ENCODE measurements around the gene ANK2. TPM values are rescaled to one million over a fixed set of nuclear protein-coding genes. Genes with fewer than 3 reads are reported as not detected.

Gene ANK2
- total RNA-seq, 4 donors from 2014 or later: 13.7 to 47.4 (median 30.5) TPM

GRCh38 chr4:113368056-113368455, 318.6 kb downstream of the ANK2 start:
- no peak for TF ChIP-seq POLR2AphosphoS5 (IDR thresholded peaks at IDR 0.05)
- no peak for TF ChIP-seq POLR2A (IDR thresholded peaks at IDR 0.05)
- TF ChIP-seq CTCF (IDR thresholded peaks at IDR 0.05): no peak
- no peak for TF ChIP-seq EP300 (IDR thresholded peaks at IDR 0.05; ENCODE audit: low read depth)
- WGBS, 2 donors (ENCODE audit: low coverage in 1 of 2): 71 to 72% methylated on average over 1 to 2 of the region's 2 CpGs
- in situ Hi-C loops (cut with MboI; ENCODE audit: low pct_ligation_motif_present in 1 of 4, low pct_unique_long_range_greater_than_20kb in 1 of 4, low sequenced_read_pairs in 3 of 4): no loop called here

GRCh38 chr4:113371111-113371510, 321.7 kb downstream of the ANK2 start:
- Histone ChIP-seq H3K36me3 (no peaks in the 10 kb centered on the region), H3K9me3 (no peaks in the 10 kb centered on the region), H3K4me1 (no peaks in the 10 kb centered on the region), H3K27ac (no peak overlapping the region), H3K4me3 (no peak overlapping the region), H3K27me3 (no peaks in the 10 kb centered on the region)
- no peak for DNase-seq
- intact Hi-C loops (cut with DNase I; ENCODE audit: low total_unique reads): no loop called here
- TF ChIP-seq POLR2A (IDR thresholded peaks at IDR 0.05): no peak
- no peak for TF ChIP-seq CTCF (IDR thresholded peaks at IDR 0.05)
- no peak for TF ChIP-seq POLR2AphosphoS5 (IDR thresholded peaks at IDR 0.05)
- TF ChIP-seq EP300 (IDR thresholded peaks at IDR 0.05; ENCODE audit: low read depth): no peak
- in situ Hi-C loops (cut with MboI; ENCODE audit: low pct_ligation_motif_present in 1 of 4, low pct_unique_long_range_greater_than_20kb in 1 of 4, low sequenced_read_pairs in 3 of 4): no loop called here

More at GRCh38 chr4:113368056-113368455, 318.6 kb downstream of the ANK2 start:
- H3K4me1 ChIP-seq: no peaks in the 10 kb centered on the region
- no peaks in the 10 kb centered on the region for H3K27me3 ChIP-seq
- no peak for DNase-seq
- H3K27ac ChIP-seq: no peak overlapping the region
- H3K9me3 ChIP-seq: no peaks in the 10 kb centered on the region
- no peak overlapping the region for H3K4me3 ChIP-seq
- H3K36me3 ChIP-seq: no peaks in the 10 kb centered on the region
- intact Hi-C loops (cut with DNase I; ENCODE audit: low total_unique reads): no loop called here

GRCh38 chr4:113375964-113376666, 326.7 kb downstream of the ANK2 start:
- Histone ChIP-seq H3K27ac (no peak overlapping the region), H3K36me3 (no peaks in the 10 kb centered on the region), H3K4me3 (no peak overlapping the region), H3K9me3 (no peaks in the 10 kb centered on the region), H3K27me3 (no peaks in the 10 kb centered on the region), H3K4me1 (no peaks in the 10 kb centered on the region)
- intact Hi-C loops (cut with DNase I; ENCODE audit: low total_unique reads) (no loop called here), in situ Hi-C loops (cut with MboI; ENCODE audit: low pct_ligation_motif_present in 1 of 4, low pct_unique_long_range_greater_than_20kb in 1 of 4, low sequenced_read_pairs in 3 of 4) (loop anchor here (25.0 kb wide), 9 partner anchors 386 to 1311 kb away; partner anchors contain the start of gene CAMK2D (in 2 of the 4))
- TF ChIP-seq EP300 (IDR thresholded peaks at IDR 0.05; ENCODE audit: low read depth): no peak
- no peak for TF ChIP-seq CTCF (IDR thresholded peaks at IDR 0.05)
- TF ChIP-seq POLR2AphosphoS5 (IDR thresholded peaks at IDR 0.05): no peak
- no peak for TF ChIP-seq POLR2A (IDR thresholded peaks at IDR 0.05)
- 61 to 78% methylated on average over 1 of the region's 1 CpG for WGBS, 2 donors (ENCODE audit: low coverage in 1 of 2)
- no peak for DNase-seq

- no peak overlapping the region for H3K4me3 ChIP-seq
- 61 to 73% methylated on average over 1 of the region's 1 CpG for WGBS, 2 donors (ENCODE audit: low coverage in 1 of 2)
- no peak for DNase-seq
- in situ Hi-C loops (cut with MboI; ENCODE audit: low pct_ligation_motif_present in 1 of 4, low pct_unique_long_range_greater_than_20kb in 1 of 4, low sequenced_read_pairs in 3 of 4) (loop anchor here (25.0 kb wide), 9 partner anchors 383 to 1308 kb away; partner anchors contain the start of gene CAMK2D (in 2 of the 4)), intact Hi-C loops (cut with DNase I; ENCODE audit: low total_unique reads) (no loop called here)
- TF ChIP-seq CTCF (IDR thresholded peaks at IDR 0.05) (no peak), POLR2AphosphoS5 (IDR thresholded peaks at IDR 0.05) (no peak), EP300 (IDR thresholded peaks at IDR 0.05; ENCODE audit: low read depth) (no peak), POLR2A (IDR thresholded peaks at IDR 0.05) (no peak)
- H3K27ac ChIP-seq: no peak overlapping the region
- H3K27me3 ChIP-seq: no peaks in the 10 kb centered on the region
- H3K4me1 ChIP-seq: peaks cover 0 to 3% (median 0%) of the 10 kb centered on the region in 4 donors
- no peaks in the 10 kb centered on the region for H3K36me3 ChIP-seq
- H3K9me3 ChIP-seq: no peaks in the 10 kb centered on the region
Observed at GRCh38 chr4:113378836-113379235, 329.4 kb downstream of the ANK2 start.
